Body of pancreas (tissue), 4 donors: ENCODE measurements around the gene ZSCAN10. TPM values are rescaled to one million over a fixed set of nuclear protein-coding genes. Genes with fewer than 3 reads are reported as not detected.

Source experiments
- ATAC-seq: fragments of 150-250 bp; one replicate; pipeline ENCODE4 v1.9.1; 2016
- DNase-seq, 4 donors: peaks; one replicate each; pipeline ENCODE4 v3.0.0-alpha.2; 2019
- H3K27ac ChIP-seq, 4 donors: fragments of 200-600 bp; sonication (generic); 1 replicate in 3 of 4; 2 replicates in 1 of 4; pipeline versions ENCODE4 v1.5.1 to v1.6.1; 2016 to 2019; ENCODE audit warnings: mild to moderate bottlenecking in 1 of 4, mixed read lengths in 1 of 4, moderate library complexity in 1 of 4
- H3K27me3 ChIP-seq, 2 donors: fragments of 200-600 bp; sonication (generic); one replicate each; pipeline ENCODE4 v1.6.0; 2016; ENCODE audit warnings: mild to moderate bottlenecking in 1 of 2
- H3K36me3 ChIP-seq, 2 donors: fragments of 200-600 bp; sonication (generic); replicated peaks in 1 of 2; 2 replicates each; pipeline ENCODE4 v1.5.1; 2016; ENCODE audit warnings: low read depth in 2 of 2; ENCODE audit not compliant: insufficient read depth in 1 of 2
- H3K4me1 ChIP-seq: fragments of 200-600 bp; sonication (generic); one replicate; pipeline ENCODE4 v1.6.0; 2016
- H3K4me3 ChIP-seq, 2 donors: fragments of 200-600 bp; sonication (generic); 1 replicate in 1 of 2; 2 replicates in 1 of 2; pipeline ENCODE4 v1.5.1; 2016 to 2019
- H3K9me3 ChIP-seq, 3 donors: fragments of 200-600 bp; sonication (generic); 1 replicate in 2 of 3; 2 replicates in 1 of 3; pipeline ENCODE4 v1.5.1; 2016
- CTCF ChIP-seq, 7 experiments: fragments of 450-650 bp in 4 of 7; fragments of 200-600 bp in 3 of 7; sonication (generic) in 3 of 7; IDR thresholded peaks; one replicate each; pipeline ENCODE4 v1.5.1; 2016 to 2019; ENCODE audit warnings: antibody characterized with exemption in 7 of 7
- POLR2A ChIP-seq, 3 donors: fragments of 450-650 bp; IDR thresholded peaks; one replicate each; pipeline ENCODE4 v1.6.1; 2016; ENCODE audit warnings: antibody characterized with exemption in 3 of 3, mild to moderate bottlenecking in 2 of 3
- WGBS, 2 donors: methylation state at CpG; one replicate each; pipeline ENCODE4 v1.1.5; 2017; 5-methylcytosine and 5-hydroxymethylcytosine counted together
- intact Hi-C: fragments of 100-400 bp; cut with DNase I; formaldehyde crosslinking; loops from one replicate; pipeline ENCODE4 v1.15.1; 2023
- total RNA-seq, 2 donors: library from RNA; depleted of rRNA; stranded (reverse); fragments of >200 nt; gene quantifications; one replicate each; pipeline ENCODE4 v1.1.0, GENCODE V29; 2016

The ZSCAN10 gene
- total RNA-seq, 2 donors from 2014 or later, result not detected

DNA sequence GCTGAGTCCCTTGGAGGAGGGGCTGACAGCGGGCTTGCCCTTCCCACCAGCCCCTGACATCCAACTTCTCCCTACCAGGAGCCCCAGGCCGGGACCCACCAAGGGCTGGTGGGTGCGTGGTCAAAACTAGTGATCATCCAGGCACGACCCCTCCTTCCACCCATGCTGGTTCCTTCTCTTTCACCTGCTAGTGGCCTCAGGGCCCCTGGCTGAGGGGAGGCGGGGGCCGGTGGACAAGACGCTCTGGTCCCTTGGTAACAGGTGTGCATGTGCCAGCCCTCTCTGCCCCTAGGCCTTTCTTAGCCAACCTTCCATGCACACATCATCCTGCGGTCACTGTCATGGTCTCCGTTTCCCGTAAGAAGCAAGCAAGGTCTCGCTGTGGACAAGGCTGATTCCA lies 44.1 kb upstream of the ZSCAN10 start:
- peaks cover 0 to 14% of the 10 kb centered on the region in 2 donors for H3K36me3 ChIP-seq
- WGBS, 2 donors, result 90 to 95% methylated on average over 10 to 11 of the region's 11 CpGs
- H3K27ac ChIP-seq, result no peak overlapping the region
- DNase-seq, result no peak
- intact Hi-C loops, result no loop called here
- H3K4me1 ChIP-seq, result no peaks in the 10 kb centered on the region
- H3K27me3 ChIP-seq, result no peaks in the 10 kb centered on the region
- TF ChIP-seq POLR2A (IDR thresholded peaks at IDR 0.05) (no peak), CTCF (IDR thresholded peaks at IDR 0.05) (no peak)
- no peak for ATAC-seq
- no peak overlapping the region for H3K4me3 ChIP-seq
- H3K9me3 ChIP-seq, result no peaks in the 10 kb centered on the region

DNA sequence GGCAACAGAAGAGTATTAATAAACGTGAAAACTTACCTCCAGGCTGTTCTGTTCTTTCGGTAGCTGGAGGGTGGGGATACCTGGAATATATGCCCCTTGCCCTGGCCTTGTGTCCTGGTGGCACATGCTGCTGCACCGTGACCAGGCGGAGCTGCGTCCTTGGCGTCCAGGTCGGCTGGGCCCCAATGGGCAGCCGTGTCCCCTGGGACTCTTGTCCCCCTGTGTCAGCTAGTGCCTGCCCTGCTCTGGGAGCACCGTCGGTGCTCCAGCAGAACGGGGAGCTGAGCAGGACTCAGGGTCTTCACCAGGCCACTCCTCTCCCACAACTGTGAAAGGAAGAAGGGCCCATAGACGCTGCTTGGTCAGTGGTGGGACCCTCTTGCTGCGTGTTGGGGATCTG lies 43.7 kb upstream of the ZSCAN10 start:
- ATAC-seq (no peak), DNase-seq (no peak)
- WGBS, 2 donors, result 85 to 93% methylated on average over 8 to 13 of the region's 13 CpGs
- no peaks in the 10 kb centered on the region for H3K27me3 ChIP-seq
- H3K9me3 ChIP-seq, result no peaks in the 10 kb centered on the region
- no peak overlapping the region for H3K27ac ChIP-seq
- H3K36me3 ChIP-seq, result peaks cover 0 to 14% of the 10 kb centered on the region in 2 donors
- H3K4me3 ChIP-seq, result no peak overlapping the region
- intact Hi-C loops, result no loop called here
- TF ChIP-seq POLR2A (IDR thresholded peaks at IDR 0.05) (no peak), CTCF (IDR thresholded peaks at IDR 0.05) (no peak)
- no peaks in the 10 kb centered on the region for H3K4me1 ChIP-seq

DNA sequence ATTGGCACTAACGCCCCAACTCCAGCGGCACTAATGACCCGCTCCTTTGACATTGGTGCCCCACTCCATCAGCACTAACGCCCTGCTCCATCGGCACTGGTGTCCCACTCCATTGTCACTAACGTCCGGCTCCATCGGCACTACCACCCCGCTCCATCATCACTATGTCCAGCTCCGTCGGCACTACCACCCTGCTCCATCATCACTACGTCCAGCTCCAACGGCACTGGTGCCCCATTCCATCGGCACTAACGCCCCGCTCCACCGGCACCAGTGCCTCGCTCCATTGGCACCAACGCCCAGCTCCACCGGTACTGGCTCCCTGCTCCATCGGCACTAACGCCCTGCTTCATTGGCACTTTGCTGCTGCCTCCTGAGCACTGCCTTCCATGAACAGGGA lies 43.2 kb upstream of the ZSCAN10 start:
- H3K27ac ChIP-seq, result no peak overlapping the region
- WGBS, 2 donors, result 91 to 97% methylated on average over 22 of the region's 22 CpGs
- H3K9me3 ChIP-seq, result no peaks in the 10 kb centered on the region
- no peaks in the 10 kb centered on the region for H3K27me3 ChIP-seq
- DNase-seq (no peak), ATAC-seq (no peak)
- no peaks in the 10 kb centered on the region for H3K4me1 ChIP-seq
- intact Hi-C loops, result no loop called here
- TF ChIP-seq CTCF (IDR thresholded peaks at IDR 0.05), result no peak
- no peak for TF ChIP-seq POLR2A (IDR thresholded peaks at IDR 0.05)
- no peak overlapping the region for H3K4me3 ChIP-seq
- H3K36me3 ChIP-seq, result peaks cover 0 to 14% of the 10 kb centered on the region in 2 donors

- no peaks in the 10 kb centered on the region for H3K9me3 ChIP-seq
- DNase-seq (no peak), ATAC-seq (no peak)
- H3K36me3 ChIP-seq, result peaks cover 0 to 14% of the 10 kb centered on the region in 2 donors
- no peak overlapping the region for H3K4me3 ChIP-seq
- no peak overlapping the region for H3K27ac ChIP-seq
- TF ChIP-seq CTCF (IDR thresholded peaks at IDR 0.05) (no peak), POLR2A (IDR thresholded peaks at IDR 0.05) (no peak)
- WGBS, 2 donors, result 92 to 94% methylated on average over 19 to 23 of the region's 23 CpGs
- intact Hi-C loops, result no loop called here
- no peaks in the 10 kb centered on the region for H3K27me3 ChIP-seq
- H3K4me1 ChIP-seq, result peaks cover 4% of the 10 kb centered on the region
Observed at GRCh38 chr16:3141781-3142311, 42.8 kb upstream of the ZSCAN10 start.
